Lower leg skin (tissue), 4 donors: ENCODE data around the gene TCL1A. TPM values are rescaled to one million over a fixed set of nuclear protein-coding genes. Genes with fewer than 3 reads are reported as not detected.

Experiments used
- DNase-seq, 2 donors: peaks; one replicate each; pipeline ENCODE4 v3.0.0-alpha.2; 2019; ENCODE audit warnings: low spot score in 2 of 2
- H3K4me3 ChIP-seq: fragments of 200-600 bp; sonication (generic); 2 replicates; pipeline ENCODE4 v1.5.1; 2017; ENCODE audit warnings: mild to moderate bottlenecking, low read depth; ENCODE audit not compliant: poor library complexity, severe bottlenecking
- POLR2A ChIP-seq, 2 donors: fragments of 450-650 bp; IDR thresholded peaks; one replicate each; pipeline ENCODE4 v1.6.1; 2016 to 2017; ENCODE audit warnings: antibody characterized with exemption in 2 of 2, mild to moderate bottlenecking in 1 of 2, moderate library complexity in 1 of 2
- WGBS, 2 donors: methylation state at CpG; one replicate each; pipeline ENCODE4 v1.1.5; 2018; 5-methylcytosine and 5-hydroxymethylcytosine counted together
- intact Hi-C: fragments of 100-400 bp; cut with DNase I; formaldehyde crosslinking; loops from one replicate; pipeline ENCODE4 v1.15.0; 2023; ENCODE audit warnings: low total_unique reads
- total RNA-seq, 4 donors: library from RNA; depleted of rRNA; stranded (reverse); fragments of >200 nt; gene quantifications; one replicate each; pipeline ENCODE4 v1.1.0, GENCODE V29; 2016
- TF ChIP-seq, protein P1 (sequence below), 3 donors: fragments of 450-650 bp; IDR thresholded peaks; one replicate each; pipeline ENCODE4 v1.5.1; 2016; ENCODE audit warnings: antibody characterized with exemption in 3 of 3, mild to moderate bottlenecking in 3 of 3, moderate library complexity in 2 of 3

The TCL1A gene
- total RNA-seq, 4 donors from 2014 or later, result not detected

DNA sequence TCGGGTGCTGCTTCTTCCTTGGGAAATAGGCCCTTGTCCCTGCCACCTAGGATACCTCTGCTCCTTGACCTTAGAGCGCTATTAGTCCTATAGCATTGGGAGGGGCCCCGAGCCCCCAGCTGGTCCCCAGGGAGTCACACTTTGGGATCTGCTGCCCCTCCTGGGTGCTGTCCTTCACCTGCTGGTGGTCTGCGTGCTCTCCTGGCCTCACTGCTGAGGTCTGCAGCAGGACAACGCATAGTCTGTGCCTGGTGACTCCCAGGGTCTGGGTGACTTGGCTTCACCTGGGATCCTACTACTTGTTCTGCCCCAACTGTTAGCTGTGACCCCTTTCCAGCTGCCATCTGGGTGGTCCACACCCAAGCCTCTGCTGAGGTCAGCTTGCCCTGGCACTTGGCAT is 18.9 kb downstream of the TCL1A start:
- 75 to 76% methylated on average over 5 of the region's 5 CpGs for WGBS, 2 donors
- H3K4me3 ChIP-seq, result no peak overlapping the region
- no peak for TF ChIP-seq POLR2A (IDR thresholded peaks at IDR 0.05)
- TF ChIP-seq, protein P1, sequence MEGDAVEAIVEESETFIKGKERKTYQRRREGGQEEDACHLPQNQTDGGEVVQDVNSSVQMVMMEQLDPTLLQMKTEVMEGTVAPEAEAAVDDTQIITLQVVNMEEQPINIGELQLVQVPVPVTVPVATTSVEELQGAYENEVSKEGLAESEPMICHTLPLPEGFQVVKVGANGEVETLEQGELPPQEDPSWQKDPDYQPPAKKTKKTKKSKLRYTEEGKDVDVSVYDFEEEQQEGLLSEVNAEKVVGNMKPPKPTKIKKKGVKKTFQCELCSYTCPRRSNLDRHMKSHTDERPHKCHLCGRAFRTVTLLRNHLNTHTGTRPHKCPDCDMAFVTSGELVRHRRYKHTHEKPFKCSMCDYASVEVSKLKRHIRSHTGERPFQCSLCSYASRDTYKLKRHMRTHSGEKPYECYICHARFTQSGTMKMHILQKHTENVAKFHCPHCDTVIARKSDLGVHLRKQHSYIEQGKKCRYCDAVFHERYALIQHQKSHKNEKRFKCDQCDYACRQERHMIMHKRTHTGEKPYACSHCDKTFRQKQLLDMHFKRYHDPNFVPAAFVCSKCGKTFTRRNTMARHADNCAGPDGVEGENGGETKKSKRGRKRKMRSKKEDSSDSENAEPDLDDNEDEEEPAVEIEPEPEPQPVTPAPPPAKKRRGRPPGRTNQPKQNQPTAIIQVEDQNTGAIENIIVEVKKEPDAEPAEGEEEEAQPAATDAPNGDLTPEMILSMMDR (IDR thresholded peaks at IDR 0.05), result no peak
- intact Hi-C loops, result no loop called here
- peak in 1 of 2 donors; percentile 63 for DNase-seq

DNA sequence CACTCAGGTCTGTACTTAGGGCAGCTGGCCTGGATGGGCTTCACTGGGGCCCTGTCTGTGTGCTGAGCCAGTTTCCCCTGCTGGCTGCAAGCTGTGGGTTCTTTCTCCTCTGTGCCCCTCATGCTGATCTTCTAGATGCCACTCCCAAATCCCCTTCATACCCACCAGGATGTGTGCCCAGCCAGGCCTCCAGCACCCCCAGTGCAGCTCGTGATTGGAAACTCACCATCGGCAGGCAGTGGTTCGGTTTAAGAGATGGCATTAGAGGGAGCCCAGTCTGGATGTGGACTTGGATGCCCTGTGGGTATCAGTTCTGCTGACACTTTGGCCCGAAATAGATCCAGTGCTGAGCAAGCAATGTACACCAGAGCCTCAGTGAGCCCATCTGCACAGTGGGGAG is 21.8 kb downstream of the TCL1A start:
- 84 to 86% methylated on average over 4 of the region's 4 CpGs for WGBS, 2 donors
- intact Hi-C loops, result no loop called here
- TF ChIP-seq, protein P1 (IDR thresholded peaks at IDR 0.05), result no peak
- no peak for TF ChIP-seq POLR2A (IDR thresholded peaks at IDR 0.05)
- peak in 1 of 2 donors; percentile 78 for DNase-seq
- H3K4me3 ChIP-seq, result no peak overlapping the region

DNA sequence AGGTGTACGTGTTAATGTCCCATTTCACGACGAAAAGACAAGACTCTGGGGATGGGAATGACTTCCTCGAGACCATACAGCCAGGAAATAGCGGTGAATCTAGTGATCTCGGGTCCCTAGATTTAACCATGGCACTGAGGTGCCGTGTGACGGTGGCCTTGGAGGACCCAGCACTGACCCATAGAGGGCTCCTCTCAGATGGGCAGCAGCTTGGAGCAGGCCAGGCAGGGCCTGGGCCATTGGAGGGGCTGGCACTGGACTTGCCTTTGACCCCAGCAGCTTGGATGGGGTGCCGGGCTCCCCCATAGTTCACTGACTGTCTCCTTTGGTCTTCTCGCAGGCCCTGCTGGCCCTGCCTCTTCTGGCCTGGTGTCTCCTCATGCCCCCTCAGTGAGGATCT is 22.3 kb downstream of the TCL1A start:
- intact Hi-C loops, result no loop called here

DNA sequence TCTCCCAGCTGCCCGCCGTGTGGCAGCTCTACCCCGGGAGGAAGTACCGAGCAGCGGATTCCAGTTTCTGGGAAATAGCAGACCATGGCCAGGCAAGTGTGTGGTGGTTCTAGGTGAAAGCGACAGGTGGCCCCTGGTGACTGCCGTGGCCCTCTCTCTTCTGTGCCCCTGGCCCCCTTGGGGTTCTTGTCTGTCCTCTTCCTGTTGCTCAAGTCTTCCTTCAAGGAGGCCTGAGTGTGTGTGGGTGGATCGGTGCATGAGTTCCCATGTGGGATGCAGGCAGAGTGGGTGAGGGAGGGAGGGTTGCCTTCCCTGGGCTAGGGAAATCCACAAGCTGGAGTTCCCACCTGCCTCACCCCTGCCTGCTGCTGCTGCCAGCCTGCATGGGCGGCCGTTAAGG is 23.1 kb downstream of the TCL1A start:
- TF ChIP-seq, protein P1 (IDR thresholded peaks at IDR 0.05), result no peak
- TF ChIP-seq POLR2A (IDR thresholded peaks at IDR 0.05), result no peak
- intact Hi-C loops, result no loop called here
- 84 to 87% methylated on average over 10 of the region's 10 CpGs for WGBS, 2 donors
- DNase-seq, result peak in 1 of 2 donors; percentile 79
- H3K4me3 ChIP-seq, result no peak overlapping the region

More for the DNA sequence above, 22.3 kb downstream of the TCL1A start:
- 90 to 96% methylated on average over 10 of the region's 10 CpGs for WGBS, 2 donors
- peak in 1 of 2 donors; percentile 48 for DNase-seq
- no peak overlapping the region for H3K4me3 ChIP-seq
- TF ChIP-seq, protein P1 (IDR thresholded peaks at IDR 0.05), result no peak
- TF ChIP-seq POLR2A (IDR thresholded peaks at IDR 0.05), result no peak

DNA sequence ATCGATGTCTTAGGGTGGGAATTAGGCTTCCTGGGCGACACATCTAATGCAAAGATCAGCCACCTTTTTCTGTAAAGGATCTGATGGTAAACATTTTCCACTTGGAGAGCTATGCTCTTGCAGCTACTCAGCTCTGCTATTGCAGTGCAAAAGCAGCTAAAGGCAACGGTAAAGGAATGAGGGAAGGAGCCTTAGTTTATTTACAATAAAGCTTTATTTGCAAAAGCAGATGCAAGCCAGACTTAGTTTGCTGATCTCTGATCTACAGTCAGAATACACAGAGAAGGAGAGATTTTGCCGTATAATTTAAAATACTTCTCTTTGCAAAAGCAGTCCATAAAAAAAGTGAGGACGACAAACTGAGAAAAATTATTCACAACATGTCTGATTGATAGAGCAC is 24.5 kb downstream of the TCL1A start:
- WGBS, 2 donors, result 61 to 68% methylated on average over 5 of the region's 5 CpGs
- no peak overlapping the region for H3K4me3 ChIP-seq
- DNase-seq, result no peak
- TF ChIP-seq, protein P1 (IDR thresholded peaks at IDR 0.05), result no peak
- no peak for TF ChIP-seq POLR2A (IDR thresholded peaks at IDR 0.05)
- intact Hi-C loops, result no loop called here

DNA sequence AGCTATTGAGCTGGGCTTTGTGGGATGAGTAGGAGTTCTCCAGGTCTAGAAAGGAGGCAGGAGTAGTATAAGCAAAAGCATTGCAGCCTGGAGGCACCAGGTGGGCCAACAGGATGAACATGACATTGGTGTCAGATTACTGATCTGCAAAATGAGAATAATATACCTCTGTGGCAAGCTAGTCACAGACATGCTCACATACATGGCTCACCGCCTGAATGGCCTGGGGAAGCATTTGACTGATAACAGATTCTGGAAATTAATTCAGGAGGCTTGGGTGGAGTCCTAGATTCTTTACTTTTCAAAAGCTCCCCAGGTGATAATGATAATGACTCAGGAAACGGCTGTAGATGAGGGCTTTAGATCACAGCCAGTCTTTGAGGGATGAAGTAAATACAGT is 27.0 kb downstream of the TCL1A start:
- TF ChIP-seq POLR2A (IDR thresholded peaks at IDR 0.05), result no peak
- TF ChIP-seq, protein P1 (IDR thresholded peaks at IDR 0.05), result no peak
- intact Hi-C loops, result no loop called here
- 36 to 43% methylated on average over 2 of the region's 2 CpGs for WGBS, 2 donors

More for the DNA sequence above, 27.0 kb downstream of the TCL1A start:
- DNase-seq, result peak in 1 of 2 donors; percentile 29
- no peak overlapping the region for H3K4me3 ChIP-seq
